NK-92 (cell line): ENCODE data around the gene WDR83.
"Not testable (repeated sequence)": the region's sequence is repeated elsewhere in the genome, so short reads cannot be mapped to it uniquely, and the experiment has no call there.

ENCODE experiments used
- DNase-seq: peaks from one replicate; lab custom pipeline; 2025; ENCODE audit not compliant: unreplicated experiment; lab: John Stamatoyannopoulos, UW

WDR83 gene

GRCh38 chr19:12711187-12711586 is 44.6 kb downstream of the WDR83 start:
- no peak for DNase-seq

GRCh38 chr19:12712077-12712476 is 45.5 kb downstream of the WDR83 start:
- DNase-seq = not testable (repeated sequence)

GRCh38 chr19:12713304-12713703 is 46.7 kb downstream of the WDR83 start:
- DNase-seq = not testable (repeated sequence)

DNA sequence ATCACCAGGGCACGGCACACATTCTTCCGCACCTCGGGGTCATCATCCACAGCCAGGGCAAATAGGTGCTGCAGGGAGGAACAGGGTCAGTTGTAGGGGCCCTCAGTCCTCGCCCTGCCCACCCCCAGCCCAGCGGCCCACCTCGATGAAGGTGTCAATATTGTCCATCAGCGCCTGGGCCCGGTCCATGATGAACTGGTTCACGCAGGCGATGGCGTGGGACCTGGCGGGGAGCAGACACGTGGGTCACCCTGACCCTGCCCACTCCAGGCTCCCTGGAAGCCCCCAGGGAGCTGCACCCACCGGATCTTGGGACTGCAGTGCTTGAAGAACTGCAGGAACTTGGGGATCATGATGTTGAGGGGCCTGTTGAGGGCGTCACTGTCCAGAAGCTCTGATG is 48.5 kb downstream of the WDR83 start:
- DNase-seq = no peak

GRCh38 chr19:12715929-12716328 is 49.3 kb downstream of the WDR83 start:
- no peak for DNase-seq

DNA sequence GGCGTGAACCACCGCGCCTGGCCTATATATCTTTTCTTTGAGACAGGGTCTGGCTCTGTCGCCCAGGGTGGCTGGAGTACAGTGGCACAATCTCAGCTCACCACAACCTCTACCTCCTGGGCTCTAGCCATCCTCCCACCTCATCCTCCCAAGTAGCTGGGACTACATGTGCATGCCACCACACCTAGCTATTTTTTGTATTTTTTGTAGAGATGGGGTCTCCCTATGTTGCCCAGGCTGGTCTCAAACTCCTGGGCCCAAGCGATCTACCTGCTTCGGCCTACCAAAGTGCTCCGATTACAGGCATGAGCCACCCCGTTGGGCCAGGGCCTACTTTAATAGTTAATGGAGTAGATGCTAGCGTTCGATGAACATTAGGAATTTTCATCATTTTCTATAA is 53.7 kb downstream of the WDR83 start:
- DNase-seq = no peak

DNA sequence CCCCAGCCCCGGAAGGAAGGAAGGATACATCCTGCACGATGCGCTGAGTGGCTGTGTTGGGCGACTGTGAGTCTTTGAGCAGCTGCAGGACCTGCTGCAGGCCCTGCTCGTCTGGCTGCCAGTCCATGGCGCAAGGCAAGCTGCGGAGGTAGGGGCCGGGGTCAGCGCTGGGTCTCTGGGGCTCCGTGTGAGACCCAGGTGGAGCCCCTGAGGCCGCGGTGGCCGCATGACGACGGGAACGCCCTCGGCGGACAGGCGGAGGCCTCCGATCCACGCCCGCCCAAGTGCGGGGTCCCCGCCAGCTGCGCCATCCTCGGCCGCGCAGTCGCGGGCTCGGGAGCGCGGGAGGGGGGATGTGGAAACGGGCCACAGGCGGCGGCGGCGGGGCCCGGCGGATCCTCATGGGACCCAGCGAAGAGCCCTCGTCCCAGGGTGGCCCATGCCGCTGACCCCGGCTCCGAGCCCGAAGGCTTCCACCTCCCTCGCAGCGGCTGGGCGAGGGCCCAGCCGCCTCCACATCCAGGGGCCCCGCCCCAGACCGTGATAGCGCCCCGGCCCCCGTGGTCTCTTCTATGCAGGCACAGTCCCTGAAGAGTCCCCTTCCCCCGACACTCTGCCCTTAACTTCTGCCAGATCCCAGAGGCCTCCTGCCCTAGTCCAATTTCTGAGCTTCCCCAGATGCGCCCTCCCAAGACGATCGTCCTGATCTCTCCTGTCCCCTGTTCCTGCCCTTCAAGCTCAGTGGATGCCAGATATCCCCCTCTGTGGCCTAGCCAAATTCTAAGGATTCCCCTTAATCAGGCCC is 54.4 kb downstream of the WDR83 start:
- DNase-seq = no peak

DNA sequence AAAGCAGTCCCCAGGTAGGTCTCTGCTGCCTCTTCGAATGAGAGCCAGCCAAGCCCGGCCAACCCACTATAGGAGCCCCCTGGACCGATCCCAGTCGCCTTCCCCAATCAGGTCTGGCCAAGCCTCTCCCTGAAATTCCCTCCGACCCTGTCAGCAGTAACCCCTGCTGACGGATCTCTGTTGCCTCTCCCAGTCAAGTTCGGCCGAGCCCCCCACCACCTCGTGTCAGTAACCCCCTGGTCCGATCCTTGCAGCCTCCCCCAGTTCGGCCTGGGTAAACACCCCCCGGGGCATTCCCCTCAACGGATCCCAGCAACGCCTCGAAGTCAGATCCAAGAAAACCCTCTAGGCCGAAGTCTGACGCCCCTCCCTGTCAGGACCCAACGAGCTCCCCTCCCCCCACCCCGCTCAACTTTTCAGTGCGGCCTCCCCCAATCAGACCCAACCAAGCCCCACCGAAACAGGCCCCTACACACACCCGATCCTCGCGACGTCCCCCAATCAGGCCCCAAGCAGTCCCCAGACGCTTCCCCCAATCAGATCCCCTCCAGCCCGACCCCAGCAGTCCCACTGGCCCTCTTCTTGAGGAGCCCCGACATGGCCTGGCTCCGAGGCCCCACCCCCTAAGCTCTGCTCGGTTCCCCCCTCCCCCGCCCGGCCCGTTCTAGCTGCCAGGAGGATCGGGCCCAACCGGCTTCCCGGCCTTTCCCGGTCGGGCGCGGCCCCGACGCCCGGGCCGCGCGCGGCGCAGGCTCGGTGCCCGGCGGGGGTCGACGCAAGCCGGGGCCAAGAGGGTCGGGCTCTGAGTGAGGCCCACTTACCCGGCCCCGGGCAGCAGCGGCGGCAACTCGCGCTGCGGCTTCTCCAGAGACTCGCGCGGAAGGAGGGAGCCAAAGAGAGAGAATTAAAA is 55.3 kb downstream of the WDR83 start:
- DNase-seq = no peak

GRCh38 chr19:12722566-12723380 is 56.2 kb downstream of the WDR83 start:
- peak; percentile 65 for DNase-seq

DNA sequence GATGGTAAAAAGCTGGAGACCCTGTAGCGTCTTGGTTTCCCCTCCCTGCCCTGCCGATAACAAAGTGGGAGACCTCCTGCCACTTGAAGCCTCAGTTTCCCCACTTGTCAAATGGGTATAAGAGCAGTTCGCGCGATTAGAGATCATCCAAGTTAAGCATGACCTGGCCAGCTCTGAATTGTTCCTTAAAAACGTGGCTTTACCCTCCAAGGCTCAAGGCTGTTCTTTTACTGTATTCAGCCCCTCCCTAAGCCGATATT is 56.7 kb downstream of the WDR83 start:
- DNase-seq = no peak

DNA sequence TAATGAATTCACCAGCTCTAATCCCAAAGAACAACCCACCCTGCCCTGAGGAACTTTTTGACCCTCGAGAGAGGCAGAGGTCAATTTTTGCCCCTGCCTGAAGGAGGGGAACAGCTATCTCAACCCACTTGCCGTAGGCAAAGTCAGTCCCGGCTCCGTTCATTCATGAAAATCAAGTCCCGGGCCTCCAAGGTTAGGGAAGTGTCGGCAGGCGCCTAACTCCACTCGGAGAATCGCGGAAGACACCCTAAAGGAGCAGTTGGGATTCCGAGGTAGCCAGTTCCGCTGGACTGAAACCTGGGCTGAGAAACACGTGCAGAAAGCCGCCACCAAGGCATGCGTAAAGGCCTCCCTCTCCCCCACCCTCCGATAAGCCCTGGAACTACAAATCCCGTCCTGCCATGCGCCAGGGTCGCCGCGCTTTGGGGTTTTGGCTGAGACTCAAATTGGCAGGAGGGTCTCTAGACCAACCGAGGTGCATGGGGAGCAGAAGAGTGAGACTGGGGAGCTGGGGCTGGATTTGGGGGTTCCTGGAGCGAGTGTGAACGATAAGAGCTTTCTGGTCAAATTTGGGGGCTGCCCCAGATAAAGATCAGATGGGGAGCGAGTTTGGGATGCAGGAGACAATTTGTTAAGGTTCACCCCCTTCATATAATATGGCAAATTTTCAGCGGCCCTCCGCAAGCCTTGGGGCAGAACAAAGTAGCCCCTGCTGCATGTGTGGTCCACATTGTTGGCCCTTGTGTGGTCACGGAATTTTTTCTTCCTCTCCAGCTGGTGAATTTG is 57.2 kb downstream of the WDR83 start, which contains the start of gene TNPO2:
TSS of gene TNPO2 (minus strand) at position 292 of the 786 bp plus-strand sequence. CDS start 2,955 bp downstream, outside the sequence.
- no peak for DNase-seq
